SK-N-MC (cell line): ENCODE results near the gene B3GNT7.

ENCODE experiments used
- DNase-seq: peaks from one replicate; pipeline ENCODE4 v3.0.0-alpha.2; 2011; ENCODE audit warnings: low read depth, low spot score
- H3K27ac ChIP-seq: fragments of 200-600 bp; sonication (generic); 2 replicates; pipeline ENCODE4 v1.5.1; 2016; ENCODE audit warnings: mixed run types
- H3K36me3 ChIP-seq: fragments of 200-600 bp; sonication (generic); 2 replicates; pipeline ENCODE4 v1.6.1; 2017; ENCODE audit warnings: antibody characterized with exemption, low read length, mixed read lengths; ENCODE audit not compliant: insufficient read depth
- H3K4me3 ChIP-seq: fragments of 200-600 bp; sonication (generic); 2 replicates; pipeline ENCODE4 v1.5.1; 2016
- H3K9ac ChIP-seq: fragments of 200-600 bp; sonication (generic); 2 replicates; pipeline ENCODE4 v1.8.0; 2017; ENCODE audit warnings: mixed run types, mixed read lengths; ENCODE audit not compliant: insufficient read length
- H3K9me3 ChIP-seq: fragments of 200-600 bp; sonication (generic); 2 replicates; pipeline ENCODE4 v1.6.1; 2017; ENCODE audit warnings: low read depth, mild to moderate bottlenecking, antibody characterized with exemption, low read length, moderate library complexity, mixed read lengths
- EZH2 ChIP-seq: fragments of 200-600 bp; sonication (generic); IDR thresholded peaks from one replicate; pipeline ENCODE4 v1.6.1; 2017; ENCODE audit warnings: antibody characterized with exemption
- FOXP2 ChIP-seq: optimal IDR thresholded peaks from 2 replicates; pipeline ENCODE3; 2011; ENCODE audit warnings: mild to moderate bottlenecking, moderate library complexity; ENCODE audit not compliant: insufficient read depth; ENCODE audit errors: extremely low read length, control extremely low read depth
- POLR2AphosphoS5 ChIP-seq: IDR thresholded peaks from 2 replicates; pipeline ENCODE4 v1.6.1; 2012; ENCODE audit warnings: mild to moderate bottlenecking, low read depth, low read length, borderline replicate concordance

Gene B3GNT7

GRCh38 chr2:231418820-231419640 lies 23.5 kb downstream of the B3GNT7 start:
- Histone ChIP-seq H3K4me3 (no peak overlapping the region), H3K9ac (no peak overlapping the region), H3K9me3 (no peaks in the 10 kb centered on the region), H3K27ac (no peak overlapping the region), H3K36me3 (no peaks in the 10 kb centered on the region)
- DNase-seq: no peak
- TF ChIP-seq EZH2 (no peak), POLR2AphosphoS5 (no peak), FOXP2 (no peak)

DNA sequence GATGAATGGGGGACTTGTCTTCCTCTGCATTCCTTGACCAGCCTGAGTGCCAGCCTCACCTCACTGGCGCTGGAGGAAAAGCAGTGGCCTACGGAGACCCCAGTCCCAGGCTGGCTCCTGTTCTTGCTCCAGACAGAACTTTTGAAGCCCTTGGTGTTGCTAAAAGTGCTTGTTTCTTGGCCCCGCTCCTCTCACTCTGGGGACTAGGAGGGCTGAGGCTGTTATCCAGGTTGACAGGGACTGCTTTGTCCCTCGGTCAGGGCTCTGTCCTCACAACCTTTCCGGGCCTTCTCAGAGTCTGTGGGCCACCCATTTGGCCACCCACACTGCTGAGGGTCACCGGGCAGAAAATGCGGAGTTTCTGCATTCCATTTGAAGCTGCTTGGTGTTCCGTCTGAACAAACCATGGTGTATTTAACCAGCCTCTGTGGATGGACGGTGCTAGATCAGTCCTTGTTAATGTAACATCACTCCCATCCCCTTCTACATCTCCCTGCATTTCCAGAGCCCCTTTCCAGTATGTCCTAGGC lies 25.6 kb downstream of the B3GNT7 start:
- no peaks in the 10 kb centered on the region for H3K36me3 ChIP-seq
- TF ChIP-seq FOXP2 (no peak), POLR2AphosphoS5 (no peak), EZH2 (no peak)
- no peak overlapping the region for H3K27ac ChIP-seq
- H3K4me3 ChIP-seq: no peak overlapping the region
- no peaks in the 10 kb centered on the region for H3K9me3 ChIP-seq
- no peak overlapping the region for H3K9ac ChIP-seq
- no peak for DNase-seq

DNA sequence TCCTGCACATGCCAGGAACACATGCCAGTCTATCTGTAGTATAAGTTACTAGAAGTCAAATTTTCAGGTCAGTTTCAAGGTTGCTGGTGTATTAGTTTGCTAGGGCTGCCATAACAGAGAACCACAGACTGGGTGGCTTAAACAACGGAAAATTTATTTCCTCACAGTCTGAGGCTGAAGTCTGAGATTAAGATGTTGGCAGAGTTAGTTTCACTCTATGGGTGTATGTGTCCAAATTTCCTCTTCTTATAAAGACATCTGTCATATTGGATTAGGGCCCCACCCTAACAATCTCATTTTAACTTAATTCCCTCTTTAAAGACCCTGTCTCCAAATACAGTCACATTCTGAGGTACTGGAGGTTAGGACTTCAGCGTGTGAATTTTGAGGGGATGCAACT lies 26.5 kb downstream of the B3GNT7 start:
- TF ChIP-seq FOXP2 (no peak), EZH2 (no peak), POLR2AphosphoS5 (no peak)
- Histone ChIP-seq H3K9ac (no peak overlapping the region), H3K4me3 (no peak overlapping the region), H3K9me3 (no peaks in the 10 kb centered on the region), H3K27ac (no peak overlapping the region), H3K36me3 (no peaks in the 10 kb centered on the region)
- no peak for DNase-seq

DNA sequence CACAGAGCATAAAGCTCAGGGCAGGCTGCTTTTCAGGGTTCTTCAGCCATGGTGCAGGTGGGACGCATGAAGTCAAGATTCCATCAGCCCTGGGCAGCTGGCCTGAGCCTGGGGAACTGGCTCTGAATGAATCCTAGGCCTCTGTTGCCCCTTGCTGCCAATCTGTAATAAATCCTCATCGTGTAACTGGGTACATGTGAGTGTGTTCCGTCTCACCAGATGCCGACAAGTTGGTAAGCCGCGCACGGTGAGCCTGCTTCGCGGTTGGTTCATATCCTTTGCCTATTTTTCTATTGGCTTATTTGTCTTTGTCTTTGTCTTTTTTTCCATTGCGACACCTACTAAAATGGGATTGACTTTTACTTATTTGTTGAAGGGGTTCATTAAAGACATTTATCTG lies 27.7 kb downstream of the B3GNT7 start:
- TF ChIP-seq POLR2AphosphoS5: no peak
- TF ChIP-seq EZH2: no peak
- no peak for TF ChIP-seq FOXP2
- DNase-seq: no peak

GRCh38 chr2:231425291-231425810 lies 29.8 kb downstream of the B3GNT7 start:
- H3K27ac ChIP-seq: no peak overlapping the region
- TF ChIP-seq FOXP2: no peak
- no peak overlapping the region for H3K4me3 ChIP-seq
- H3K36me3 ChIP-seq: no peaks in the 10 kb centered on the region
- H3K9ac ChIP-seq: no peak overlapping the region
- H3K9me3 ChIP-seq: no peaks in the 10 kb centered on the region
- no peak for DNase-seq

More for the DNA sequence above, 27.7 kb downstream of the B3GNT7 start:
- Histone ChIP-seq H3K9me3 (no peaks in the 10 kb centered on the region), H3K27ac (no peak overlapping the region), H3K9ac (no peak overlapping the region), H3K36me3 (no peaks in the 10 kb centered on the region), H3K4me3 (no peak overlapping the region)

- no peak overlapping the region for H3K27ac ChIP-seq
Observed at GRCh38 chr2:231425811-231426703, 30.5 kb downstream of the B3GNT7 start.

DNA sequence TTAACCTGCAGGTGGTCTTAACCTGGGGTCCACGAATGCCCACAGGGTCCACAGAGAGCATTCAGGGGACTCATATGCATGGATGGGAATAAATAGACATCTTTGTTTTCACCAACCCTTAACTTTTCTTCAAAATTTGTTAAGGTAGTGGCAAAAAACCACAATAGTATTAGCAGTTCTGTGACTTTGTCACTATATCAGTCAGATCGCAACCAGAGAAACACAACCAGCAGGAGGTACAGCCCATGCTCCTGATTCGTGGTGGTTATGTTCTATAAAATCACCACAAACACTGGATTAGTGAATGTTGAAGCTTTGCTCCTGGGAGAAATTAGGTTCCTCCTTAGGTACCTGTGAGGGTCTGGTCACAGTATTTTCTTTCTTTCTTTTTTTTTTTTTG lies 31.6 kb downstream of the B3GNT7 start:
- TF ChIP-seq EZH2 (no peak), FOXP2 (no peak), POLR2AphosphoS5 (no peak)
- Histone ChIP-seq H3K27ac (no peak overlapping the region), H3K36me3 (no peaks in the 10 kb centered on the region), H3K9me3 (no peaks in the 10 kb centered on the region), H3K9ac (no peak overlapping the region), H3K4me3 (no peak overlapping the region)
- no peak for DNase-seq

More at GRCh38 chr2:231425811-231426703, 30.5 kb downstream of the B3GNT7 start:
- no peak overlapping the region for H3K9ac ChIP-seq
- H3K36me3 ChIP-seq: no peaks in the 10 kb centered on the region
- TF ChIP-seq POLR2AphosphoS5 (no peak), FOXP2 (no peak), EZH2 (no peak)
- DNase-seq: no peak
- H3K9me3 ChIP-seq: no peaks in the 10 kb centered on the region
- H3K4me3 ChIP-seq: no peak overlapping the region

GRCh38 chr2:231429152-231429551 lies 33.6 kb downstream of the B3GNT7 start:
- TF ChIP-seq POLR2AphosphoS5 (no peak), EZH2 (no peak), FOXP2 (no peak)
- DNase-seq: no peak
- H3K9ac ChIP-seq: no peak overlapping the region
- no peaks in the 10 kb centered on the region for H3K9me3 ChIP-seq
- no peak overlapping the region for H3K27ac ChIP-seq
- H3K4me3 ChIP-seq: no peak overlapping the region
- H3K36me3 ChIP-seq: no peaks in the 10 kb centered on the region
